Left ventricle myocardium inferior (tissue), 1 donor: ENCODE data around the gene ABCA10. TPM values are rescaled to one million over a fixed set of nuclear protein-coding genes. Genes with fewer than 3 reads are reported as not detected.

Experiments
- DNase-seq: peaks from one replicate; pipeline ENCODE4 v3.0.0-alpha.2; 2020
- H3K27ac ChIP-seq: fragments of 200-600 bp; replicated peaks from 2 replicates; pipeline ENCODE4 v1.8.0; 2021
- H3K27me3 ChIP-seq: fragments of 200-600 bp; 2 replicates; pipeline ENCODE4 v1.8.0; 2021; ENCODE audit warnings: low read depth
- H3K36me3 ChIP-seq: fragments of 200-600 bp; 2 replicates; pipeline ENCODE4 v1.8.0; 2021
- H3K4me1 ChIP-seq: fragments of 200-600 bp; 2 replicates; pipeline ENCODE4 v1.8.0; 2021
- H3K4me3 ChIP-seq: fragments of 200-600 bp; 2 replicates; pipeline ENCODE4 v1.8.0; 2021; ENCODE audit warnings: mild to moderate bottlenecking, moderate library complexity
- H3K9me3 ChIP-seq: fragments of 200-600 bp; replicated peaks from 2 replicates; pipeline ENCODE4 v1.8.0; 2021
- CTCF ChIP-seq: fragments of 200-600 bp; IDR thresholded peaks from 2 replicates; pipeline ENCODE4 v1.8.0; 2021; ENCODE audit warnings: antibody characterized with exemption, mild to moderate bottlenecking, borderline replicate concordance
- intact Hi-C: fragments of 100-400 bp; cut with micrococcal nuclease; formaldehyde crosslinking; loops from one replicate; pipeline ENCODE4 v1.11.0; 2022
- total RNA-seq: library from RNA; stranded (reverse); fragmentation: NEBNext Ultra II Directional; extraction: Animal tissue kit (Norgen Biotek cat#: 25700); gene quantifications from one replicate; pipeline ENCODE4 v1.2.1, GENCODE V29; 2021
- donor health status: DM: no; HTN: yes; CAD: no; lungs with severe emphysema.

ABCA10 gene
- total RNA-seq, 1 donor from 2014 or later, result 4.2 TPM

- intact Hi-C loops, result loop anchor here (10.0 kb wide), 1 partner anchor 49 kb away; no protein-coding TSS in a partner anchor
- Histone ChIP-seq H3K27ac (no peak overlapping the region), H3K9me3 (peaks cover 12% of the 10 kb centered on the region), H3K27me3 (no peaks in the 10 kb centered on the region), H3K36me3 (peaks cover 42% of the 10 kb centered on the region), H3K4me1 (no peaks in the 10 kb centered on the region), H3K4me3 (no peak overlapping the region)
- no peak for DNase-seq
- no peak for TF ChIP-seq CTCF
Observed at GRCh38 chr17:69134112-69134511, 94.5 kb downstream of the ABCA10 start.

GRCh38 chr17:69130627-69131296, 97.9 kb downstream of the ABCA10 start:
- no peak for DNase-seq
- no peaks in the 10 kb centered on the region for H3K4me1 ChIP-seq
- H3K36me3 ChIP-seq, result peaks cover 28% of the 10 kb centered on the region
- H3K27me3 ChIP-seq, result no peaks in the 10 kb centered on the region
- no peak overlapping the region for H3K27ac ChIP-seq
- TF ChIP-seq CTCF, result no peak
- no peaks in the 10 kb centered on the region for H3K9me3 ChIP-seq
- intact Hi-C loops, result loop anchor here (10.0 kb wide), 1 partner anchor 46 kb away; no protein-coding TSS in a partner anchor
- H3K4me3 ChIP-seq, result no peak overlapping the region

- no peaks in the 10 kb centered on the region for H3K27me3 ChIP-seq
- H3K9me3 ChIP-seq, result no peaks in the 10 kb centered on the region
- no peak overlapping the region for H3K4me3 ChIP-seq
- no peak for DNase-seq
- no peak overlapping the region for H3K27ac ChIP-seq
- intact Hi-C loops, result no loop called here
- peaks cover 9% of the 10 kb centered on the region for H3K36me3 ChIP-seq
- peaks cover 10% of the 10 kb centered on the region for H3K4me1 ChIP-seq
- TF ChIP-seq CTCF, result no peak
Observed at GRCh38 chr17:69123626-69124025, 105.0 kb downstream of the ABCA10 start.

- Histone ChIP-seq H3K36me3 (peaks cover 4% of the 10 kb centered on the region), H3K27me3 (no peaks in the 10 kb centered on the region), H3K4me1 (peaks cover 22% of the 10 kb centered on the region), H3K9me3 (no peaks in the 10 kb centered on the region), H3K27ac (no peak overlapping the region), H3K4me3 (no peak overlapping the region)
- TF ChIP-seq CTCF, result no peak
- intact Hi-C loops, result no loop called here
- DNase-seq, result no peak
Observed at GRCh38 chr17:69122065-69122464, 106.6 kb downstream of the ABCA10 start.

- Histone ChIP-seq H3K27me3 (no peaks in the 10 kb centered on the region), H3K4me1 (peaks cover 48% of the 10 kb centered on the region), H3K36me3 (peaks cover 10% of the 10 kb centered on the region), H3K27ac (peak overlapping the region; percentile 39), H3K9me3 (no peaks in the 10 kb centered on the region), H3K4me3 (peak overlapping the region; percentile 42)
- TF ChIP-seq CTCF, result no peak
- intact Hi-C loops, result no loop called here
- no peak for DNase-seq
Observed at GRCh38 chr17:69117855-69118784, 110.5 kb downstream of the ABCA10 start.
